PC-9 (cell line): Measurements from ENCODE around the gene ATXN7L3B. TPM values are rescaled to one million over a fixed set of nuclear protein-coding genes. Genes with fewer than 3 reads are reported as not detected.

Experiments
- BruUV-seq: library from RNA; stranded (reverse); fragments of 400-500 nt; replicated peaks from 2 replicates; lab custom pipeline; 2021; lab: Mats Ljungman, UMichigan
- CTCF ChIA-PET: fragments of 300-600 bp; sonication (Branson Sonifier 250); formaldehyde crosslinking; loops from one replicate; lab custom pipeline; 2022; ENCODE audit warnings: antibody characterized with exemption; lab: Charles Lee
- POLR2A ChIA-PET: fragments of 300-600 bp; sonication (Branson Sonifier 250); formaldehyde crosslinking; loops from one replicate; lab custom pipeline; 2022; ENCODE audit warnings: antibody characterized with exemption; ENCODE audit not compliant: unreplicated experiment; lab: Charles Lee
- DNase-seq, 2 experiments: peaks; one replicate each; pipeline versions ENCODE4 v3.0.0 to v3.0.0-alpha.2; 2015 to 2022; ENCODE audit warnings: mixed read lengths in 1 of 2
- H2AFZ ChIP-seq: fragments of 200-600 bp; sonication (generic); 2 replicates; pipeline ENCODE4 v1.8.1; 2017; ENCODE audit warnings: antibody characterized with exemption
- H3F3A ChIP-seq: fragments of 200-600 bp; sonication (generic); 2 replicates; pipeline ENCODE4 v1.8.1; 2017; ENCODE audit warnings: antibody characterized with exemption, mild to moderate bottlenecking, low read depth; ENCODE audit not compliant: insufficient read depth
- H3K27ac ChIP-seq: fragments of 200-600 bp; sonication (generic); 2 replicates; pipeline ENCODE4 v1.6.1; 2016; ENCODE audit warnings: mixed run types
- H3K27me3 ChIP-seq: fragments of 200-600 bp; sonication (generic); 2 replicates; pipeline ENCODE4 v1.6.1; 2016; ENCODE audit warnings: low read depth, mixed run types; ENCODE audit not compliant: insufficient read depth
- H3K36me3 ChIP-seq: fragments of 200-600 bp; sonication (generic); 2 replicates; pipeline ENCODE4 v1.6.1; 2016; ENCODE audit warnings: low read depth, mixed run types
- H3K4me1 ChIP-seq: fragments of 200-600 bp; sonication (generic); replicated peaks from 2 replicates; pipeline ENCODE4 v1.6.1; 2016; ENCODE audit warnings: mixed run types; ENCODE audit not compliant: insufficient read depth
- H3K4me2 ChIP-seq: fragments of 200-600 bp; sonication (generic); 2 replicates; pipeline ENCODE4 v1.6.1; 2017; ENCODE audit warnings: mixed run types
- H3K4me3 ChIP-seq: fragments of 200-600 bp; sonication (generic); 2 replicates; pipeline ENCODE4 v1.6.1; 2016; ENCODE audit warnings: mixed run types
- H3K79me2 ChIP-seq: fragments of 200-600 bp; sonication (generic); 2 replicates; pipeline ENCODE4 v1.6.1; 2017; ENCODE audit warnings: low read depth, mixed run types
- H3K9me2 ChIP-seq: fragments of 200-600 bp; sonication (generic); 2 replicates; pipeline ENCODE4 v1.8.1; 2017; ENCODE audit warnings: mild to moderate bottlenecking; ENCODE audit not compliant: insufficient read depth
- H3K9me3 ChIP-seq: fragments of 200-600 bp; sonication (generic); 2 replicates; pipeline ENCODE4 v1.8.1; 2016; ENCODE audit warnings: low read depth; ENCODE audit not compliant: insufficient read depth
- H4K20me1 ChIP-seq: fragments of 200-600 bp; sonication (generic); 2 replicates; pipeline ENCODE4 v1.8.1; 2017; ENCODE audit not compliant: insufficient read depth
- EZH2 ChIP-seq: fragments of 200-600 bp; sonication (generic); IDR thresholded peaks from 2 replicates; pipeline ENCODE4 v1.8.0; 2017; ENCODE audit warnings: antibody characterized with exemption, low read depth
- intact Hi-C: fragments of 100-400 bp; cut with micrococcal nuclease; formaldehyde crosslinking; loops from one replicate; pipeline ENCODE4 v1.10.0; 2022; ENCODE audit not compliant: unreplicated experiment
- total RNA-seq: library from RNA; stranded (reverse); gene quantifications from 2 replicates; pipeline ENCODE4 v1.2.3, GENCODE V29; 2021
- TF ChIP-seq, protein P1 (sequence below): fragments of 200-600 bp; sonication (generic); conservative IDR thresholded peaks from 2 replicates; pipeline ENCODE4 v1.6.1; 2017; ENCODE audit warnings: mixed run types, antibody characterized with exemption, mild to moderate bottlenecking, moderate library complexity

Gene ATXN7L3B
- total RNA-seq, 1 experiment from 2014 or later, result 31.6 TPM

DNA sequence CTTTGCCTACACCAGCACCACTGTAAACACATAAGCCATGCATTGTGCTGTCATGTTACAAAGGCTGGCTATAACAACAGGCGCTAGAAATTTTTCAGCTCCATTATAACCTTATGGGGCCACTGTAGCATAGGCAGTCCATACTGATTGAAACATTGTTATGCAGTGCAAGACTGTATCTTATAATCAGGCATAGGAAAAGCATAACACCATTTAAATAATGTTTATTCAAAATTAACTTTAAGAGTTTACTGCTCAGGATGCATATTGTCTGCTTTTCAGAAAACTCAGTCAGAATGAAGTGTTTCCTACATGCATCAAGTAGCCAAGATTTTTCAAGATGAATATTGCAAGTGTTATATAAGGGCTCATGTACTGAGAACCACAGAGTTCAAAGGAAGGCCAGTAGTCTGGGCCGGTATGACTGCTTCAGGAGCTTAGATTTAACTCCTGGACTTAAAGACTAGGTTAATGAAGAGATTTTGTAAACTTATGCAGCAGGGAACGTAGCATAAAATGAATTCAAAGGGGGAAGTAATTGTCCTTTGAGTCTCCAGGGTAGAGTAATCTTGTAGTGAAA lies 46.9 kb downstream of the ATXN7L3B start:
- H3K4me1 ChIP-seq, result no peaks in the 10 kb centered on the region
- no peak overlapping the region for H3K4me3 ChIP-seq
- no peak overlapping the region for H2AFZ ChIP-seq
- no peaks in the 10 kb centered on the region for H3K9me2 ChIP-seq
- no peaks in the 10 kb centered on the region for H3K79me2 ChIP-seq
- H3K4me2 ChIP-seq, result no peak overlapping the region
- no peak for TF ChIP-seq EZH2
- TF ChIP-seq, protein P1, sequence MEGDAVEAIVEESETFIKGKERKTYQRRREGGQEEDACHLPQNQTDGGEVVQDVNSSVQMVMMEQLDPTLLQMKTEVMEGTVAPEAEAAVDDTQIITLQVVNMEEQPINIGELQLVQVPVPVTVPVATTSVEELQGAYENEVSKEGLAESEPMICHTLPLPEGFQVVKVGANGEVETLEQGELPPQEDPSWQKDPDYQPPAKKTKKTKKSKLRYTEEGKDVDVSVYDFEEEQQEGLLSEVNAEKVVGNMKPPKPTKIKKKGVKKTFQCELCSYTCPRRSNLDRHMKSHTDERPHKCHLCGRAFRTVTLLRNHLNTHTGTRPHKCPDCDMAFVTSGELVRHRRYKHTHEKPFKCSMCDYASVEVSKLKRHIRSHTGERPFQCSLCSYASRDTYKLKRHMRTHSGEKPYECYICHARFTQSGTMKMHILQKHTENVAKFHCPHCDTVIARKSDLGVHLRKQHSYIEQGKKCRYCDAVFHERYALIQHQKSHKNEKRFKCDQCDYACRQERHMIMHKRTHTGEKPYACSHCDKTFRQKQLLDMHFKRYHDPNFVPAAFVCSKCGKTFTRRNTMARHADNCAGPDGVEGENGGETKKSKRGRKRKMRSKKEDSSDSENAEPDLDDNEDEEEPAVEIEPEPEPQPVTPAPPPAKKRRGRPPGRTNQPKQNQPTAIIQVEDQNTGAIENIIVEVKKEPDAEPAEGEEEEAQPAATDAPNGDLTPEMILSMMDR, result no peak
- POLR2A ChIA-PET, result no interaction called here
- intact Hi-C loops, result no loop called here
- H3K36me3 ChIP-seq, result no peaks in the 10 kb centered on the region
- DNase-seq, result no peak
- no TSS peak for BruUV-seq
- no peaks in the 10 kb centered on the region for H3F3A ChIP-seq
- CTCF ChIA-PET, result no interaction called here
- H3K27me3 ChIP-seq, result no peaks in the 10 kb centered on the region
- no peaks in the 10 kb centered on the region for H3K9me3 ChIP-seq
- no peak overlapping the region for H3K27ac ChIP-seq
- H4K20me1 ChIP-seq, result no peaks in the 10 kb centered on the region

DNA sequence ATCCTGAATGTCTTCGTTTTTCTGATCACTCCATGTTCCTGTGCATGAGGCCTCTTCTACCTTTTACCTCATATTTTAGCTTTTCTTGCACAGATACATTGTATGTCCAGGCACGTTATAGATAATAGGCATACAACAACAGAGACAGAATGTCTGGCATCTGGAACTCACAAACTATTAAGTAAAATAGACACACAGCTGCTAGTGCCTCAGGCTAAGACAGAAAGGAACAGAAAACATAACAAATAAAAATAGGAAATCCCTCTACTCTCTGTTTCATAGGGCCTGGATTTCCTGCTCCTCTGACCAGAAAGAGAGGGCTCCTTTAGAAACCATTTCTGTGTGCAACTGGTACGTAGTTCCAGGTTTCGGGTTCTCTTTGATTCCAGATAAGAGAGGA lies 48.6 kb downstream of the ATXN7L3B start:
- H4K20me1 ChIP-seq, result no peaks in the 10 kb centered on the region
- CTCF ChIA-PET, result no interaction called here
- no peaks in the 10 kb centered on the region for H3K9me2 ChIP-seq
- BruUV-seq, result no TSS peak
- no peaks in the 10 kb centered on the region for H3K9me3 ChIP-seq
- no peaks in the 10 kb centered on the region for H3K27me3 ChIP-seq
- POLR2A ChIA-PET, result no interaction called here
- no peak overlapping the region for H3K4me3 ChIP-seq
- H3K79me2 ChIP-seq, result no peaks in the 10 kb centered on the region
- H3F3A ChIP-seq, result no peaks in the 10 kb centered on the region
- TF ChIP-seq, protein P1, result no peak
- no peak for TF ChIP-seq EZH2
- intact Hi-C loops, result no loop called here
- no peaks in the 10 kb centered on the region for H3K36me3 ChIP-seq
- no peaks in the 10 kb centered on the region for H3K4me1 ChIP-seq
- H3K4me2 ChIP-seq, result no peak overlapping the region
- H2AFZ ChIP-seq, result no peak overlapping the region; the same call in 1 of the 2 replicates
- no peak overlapping the region for H3K27ac ChIP-seq
- DNase-seq, result no peak
